ENCODE results near the gene CD226.

GRCh38 chr18:69874058-69874457, 73.6 kb downstream of the CD226 start:
- TF ChIP-seq POLR2AphosphoS5 (IDR thresholded peaks at IDR 0.05; ENCODE audit: borderline replicate concordance, low read depth, low read length), result no peak
- TF ChIP-seq EZH2 (IDR thresholded peaks at IDR 0.05), result no peak
- TF ChIP-seq FOXP2 (optimal IDR thresholded peaks at IDR 0.05; ENCODE audit: control extremely low read depth, extremely low read length, insufficient read depth), result no peak
